ENCODE measurements around the gene SMG7.
"Not testable (repeated sequence)": the region's sequence is repeated elsewhere in the genome, so short reads cannot be mapped to it uniquely, and the experiment has no call there.

The SMG7 gene

GRCh38 chr1:183472488-183473216 lies at the start of gene SMG7:
Gene SMG7 (plus strand): TSS chr1:183472499. CDS start chr1:183472621, 122 bp downstream.
- peak; percentile 42 to 53 for DNase-seq (ENCODE audit: low read depth in 2 of 2)

DNA sequence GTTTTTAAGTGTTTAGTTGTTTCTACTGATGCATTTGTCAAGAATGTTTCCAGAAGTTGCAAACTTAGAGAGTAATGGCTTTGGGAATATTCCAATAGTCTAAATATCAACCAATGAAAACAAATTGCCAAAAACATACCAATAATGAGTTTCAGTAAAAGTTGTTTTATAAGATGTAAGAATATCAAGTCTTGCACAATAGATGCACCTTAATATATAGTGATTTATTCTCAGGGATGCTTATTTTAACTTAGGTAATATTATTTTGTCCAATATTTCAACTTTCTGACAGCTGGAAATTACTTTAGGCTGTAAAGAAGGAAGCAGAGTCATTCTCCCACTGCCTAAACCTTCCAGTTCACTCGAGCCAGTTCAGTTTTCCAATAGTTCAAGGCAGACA lies 48.8 kb upstream of the SMG7 start:
- DNase-seq (ENCODE audit: low read depth in 2 of 2), result no peak

GRCh38 chr1:183424691-183425090 lies 47.6 kb upstream of the SMG7 start:
- no peak for DNase-seq (ENCODE audit: low read depth in 2 of 2)

GRCh38 chr1:183427591-183427990 lies 44.7 kb upstream of the SMG7 start:
- not testable (repeated sequence) for DNase-seq (ENCODE audit: low read depth in 2 of 2)

GRCh38 chr1:183431840-183432547 lies 40.3 kb upstream of the SMG7 start:
- no peak for DNase-seq (ENCODE audit: low read depth in 2 of 2)

- DNase-seq (ENCODE audit: low read depth in 2 of 2), result no peak
Observed at GRCh38 chr1:183432548-183432875, 39.8 kb upstream of the SMG7 start.

DNA sequence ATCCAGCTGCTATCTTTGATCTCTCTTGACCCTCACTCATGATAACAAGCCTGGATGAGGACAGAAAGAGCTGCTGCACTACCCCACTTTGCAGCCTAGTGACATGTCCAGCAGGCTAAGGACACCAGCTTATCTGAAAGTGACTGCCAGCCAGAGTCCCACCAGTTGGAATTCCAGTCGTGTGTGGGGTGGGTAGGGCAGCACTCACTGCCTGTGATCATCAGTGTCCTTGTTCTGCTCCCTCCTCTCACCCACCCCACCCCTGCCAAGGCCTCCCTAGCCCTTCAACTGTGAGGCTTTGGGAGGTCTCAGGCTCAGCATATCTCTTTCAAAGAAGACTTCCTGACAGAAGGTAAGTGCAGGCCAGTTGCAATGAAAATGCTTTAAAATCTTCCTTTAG lies 38.6 kb upstream of the SMG7 start:
- DNase-seq (ENCODE audit: low read depth in 2 of 2), result no peak

DNA sequence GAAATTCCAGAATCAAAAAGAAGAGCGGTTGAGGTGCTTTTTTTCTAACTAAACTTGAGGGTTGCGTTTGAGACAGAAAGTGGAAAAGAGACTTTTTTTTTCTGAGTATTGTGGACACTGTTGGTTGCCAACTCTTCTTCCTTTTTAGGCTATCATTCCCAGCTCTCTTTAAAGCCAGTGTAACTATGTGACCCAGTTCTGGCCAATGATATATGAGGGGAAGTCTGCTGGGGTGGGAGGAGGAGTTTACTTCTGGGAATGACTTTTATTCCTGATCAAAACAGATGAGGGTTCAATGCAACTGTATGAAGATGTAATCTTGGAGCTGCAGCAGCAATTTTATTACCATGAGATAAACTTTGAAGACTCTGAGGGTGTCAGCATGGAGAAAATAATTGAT lies 36.8 kb upstream of the SMG7 start:
- DNase-seq (ENCODE audit: low read depth in 2 of 2), result no peak

GRCh38 chr1:183438060-183438459 lies 34.2 kb upstream of the SMG7 start:
- DNase-seq (ENCODE audit: low read depth in 2 of 2), result no peak

GRCh38 chr1:183443011-183443410 lies 29.3 kb upstream of the SMG7 start:
- DNase-seq (ENCODE audit: low read depth in 2 of 2), result no peak

DNA sequence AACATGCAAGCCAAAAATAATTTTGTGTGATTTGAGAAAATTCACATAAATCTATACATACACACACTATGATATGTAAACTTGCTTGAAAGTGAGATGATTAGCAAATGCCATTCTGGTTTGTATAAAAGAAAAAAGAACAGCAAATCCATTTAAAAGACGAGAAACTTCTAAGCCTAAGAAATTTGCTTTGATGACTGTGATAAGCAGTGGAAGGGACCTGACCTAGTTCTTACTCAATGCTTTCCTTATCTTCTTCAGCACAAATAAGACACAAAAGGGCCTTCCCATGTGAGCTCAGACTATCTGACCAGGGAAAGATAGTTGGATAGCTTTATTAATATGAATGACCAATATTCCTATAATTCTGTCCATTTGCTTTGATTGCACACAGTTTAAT lies 28.8 kb upstream of the SMG7 start:
- no peak for DNase-seq (ENCODE audit: low read depth in 2 of 2)

GRCh38 chr1:183444243-183444642 lies 28.1 kb upstream of the SMG7 start:
- DNase-seq (ENCODE audit: low read depth in 2 of 2), result no peak

DNA sequence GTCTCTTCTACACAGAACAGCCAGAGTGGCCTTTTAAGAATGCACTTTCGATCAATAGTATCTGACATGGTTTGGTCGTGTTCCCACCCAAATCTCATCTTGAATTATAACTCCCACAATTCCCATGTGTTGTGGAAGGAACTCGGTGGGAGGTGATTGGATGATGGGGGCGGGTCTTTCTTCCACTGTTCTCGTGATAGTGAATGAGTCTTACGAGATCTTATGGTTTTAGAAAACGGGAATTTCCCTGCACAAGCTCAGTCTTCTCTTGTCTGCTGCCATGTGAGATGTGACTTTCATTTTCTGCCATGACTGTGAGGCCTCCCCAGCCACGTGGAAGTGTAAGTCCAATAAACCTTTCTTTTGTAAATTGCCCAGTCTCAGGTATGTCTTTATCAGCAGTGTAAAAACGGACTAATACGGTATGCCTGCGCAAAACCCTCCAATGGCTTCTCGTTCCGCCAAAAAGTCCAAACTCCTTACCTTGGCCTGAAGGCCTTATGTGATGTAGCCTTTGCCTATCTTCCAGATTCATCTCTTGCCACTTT lies 23.0 kb upstream of the SMG7 start:
- no peak for DNase-seq (ENCODE audit: low read depth in 2 of 2)

DNA sequence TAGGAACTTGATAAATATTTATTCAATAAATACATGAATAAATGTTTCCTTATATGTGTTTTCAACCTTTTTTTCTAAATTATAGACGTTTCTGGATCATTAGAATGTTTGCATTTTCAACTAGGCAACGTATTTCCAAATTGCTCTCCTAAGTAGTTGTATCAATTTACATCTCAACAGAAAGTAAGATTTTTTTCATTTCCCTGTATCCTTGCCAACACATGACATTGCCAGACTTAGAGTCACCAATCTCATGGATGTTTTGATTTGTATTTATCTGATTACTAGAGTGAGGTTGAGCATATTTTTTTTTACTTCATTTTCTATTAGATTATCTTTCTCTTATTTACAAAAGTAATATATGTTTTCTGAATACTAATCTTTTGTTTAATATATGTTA lies 22.2 kb upstream of the SMG7 start:
- no peak for DNase-seq (ENCODE audit: low read depth in 2 of 2)

- no peak for DNase-seq (ENCODE audit: low read depth in 2 of 2)
Observed at GRCh38 chr1:183454377-183454776, 17.9 kb upstream of the SMG7 start.

GRCh38 chr1:183456826-183457225 lies 15.5 kb upstream of the SMG7 start:
- no peak for DNase-seq (ENCODE audit: low read depth in 2 of 2)

DNA sequence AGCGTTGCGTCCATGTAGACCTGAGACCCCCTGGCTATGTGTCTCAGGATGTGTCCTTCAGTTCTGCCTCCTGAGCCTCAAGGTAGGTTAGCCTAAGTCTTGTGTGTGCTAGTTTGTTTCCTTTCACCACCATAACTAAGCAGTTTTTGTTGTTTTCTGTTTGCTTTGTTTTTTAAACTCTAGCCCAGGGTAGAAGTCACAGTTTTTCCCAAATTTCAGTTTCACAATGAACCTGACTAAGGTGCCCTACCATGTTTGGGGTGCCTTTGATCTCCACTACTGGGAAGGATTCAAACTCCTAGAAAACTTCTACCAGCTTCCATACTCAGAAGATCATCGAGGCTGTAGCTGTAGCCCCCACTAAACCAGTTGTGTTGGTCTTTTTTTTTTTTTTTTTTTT lies 14.8 kb upstream of the SMG7 start:
- DNase-seq (ENCODE audit: low read depth in 2 of 2), result no peak

- DNase-seq (ENCODE audit: low read depth in 2 of 2), result no peak
Observed at GRCh38 chr1:183460596-183460995, 11.7 kb upstream of the SMG7 start.

- no peak for DNase-seq (ENCODE audit: low read depth in 2 of 2)
Observed at GRCh38 chr1:183461350-183461749, 10.9 kb upstream of the SMG7 start.

GRCh38 chr1:183463566-183463965 lies 8.7 kb upstream of the SMG7 start:
- DNase-seq (ENCODE audit: low read depth in 2 of 2), result no peak

- DNase-seq (ENCODE audit: low read depth in 2 of 2), result no peak
Observed at GRCh38 chr1:183466781-183467180, 5.5 kb upstream of the SMG7 start.

GRCh38 chr1:183467687-183468086 lies 4.6 kb upstream of the SMG7 start:
- DNase-seq (ENCODE audit: low read depth in 2 of 2), result no peak

All from stimulated activated CD8-positive, alpha-beta memory T cell treated with anti-CD3 and anti-CD28 coated beads, Interleukin-7, amount 100 ng/mL, for 4 hours (primary cell).